A549 treated with dexamethasone at 1 μM for 4 hours (cell line): Measurements from ENCODE around the gene LY6G6C. TPM values are rescaled to one million over a fixed set of nuclear protein-coding genes. Genes with fewer than 3 reads are reported as not detected.

ENCODE experiments used
- total RNA-seq: library from RNA; stranded (reverse); fragments of 200-300 nt; extraction: Qiagen RNA extraction; gene quantifications from 5 replicates; pipeline ENCODE4 v1.2.3, GENCODE V29; 2022

LY6G6C gene, protein sequence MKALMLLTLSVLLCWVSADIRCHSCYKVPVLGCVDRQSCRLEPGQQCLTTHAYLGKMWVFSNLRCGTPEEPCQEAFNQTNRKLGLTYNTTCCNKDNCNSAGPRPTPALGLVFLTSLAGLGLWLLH
- total RNA-seq: 0.08 to 0.12 TPM in 2 of 5 replicates, not detected in the others

DNA sequence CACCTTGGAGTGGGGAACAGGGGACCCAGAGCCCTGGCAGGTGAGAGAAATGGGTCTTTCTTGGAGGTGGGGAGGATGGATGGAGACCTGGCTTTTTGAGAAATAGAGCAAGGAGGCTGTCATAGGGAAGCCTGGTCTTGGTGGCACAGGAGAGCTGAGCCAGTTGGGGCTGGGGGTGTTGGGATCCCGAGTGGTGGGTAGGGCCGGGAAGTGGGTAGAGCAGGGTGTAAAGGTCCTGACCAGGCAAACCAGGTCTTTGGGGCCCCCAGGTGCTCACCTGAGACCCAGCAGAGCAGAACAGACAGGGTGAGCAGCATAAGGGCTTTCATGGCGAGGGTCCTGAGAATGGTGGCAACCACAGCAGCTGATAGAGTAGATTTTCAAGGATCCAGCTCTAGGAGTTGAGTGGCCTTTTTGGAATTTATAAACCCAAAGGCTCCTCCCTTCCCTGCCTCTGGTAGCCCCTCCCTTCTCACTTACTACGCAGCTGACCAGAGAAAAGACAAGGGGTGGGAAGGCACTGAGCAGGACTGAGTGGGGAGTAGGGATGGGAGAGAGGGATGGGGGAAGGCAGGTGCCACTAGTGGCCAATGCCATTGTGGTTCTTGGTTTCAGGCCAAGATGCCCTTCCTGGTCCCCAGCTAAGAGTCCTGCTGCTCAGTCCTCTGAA, at the start of gene LY6G6C:
LY6G6C (minus strand) TSS at position 396 of the 670 bp plus-strand sequence; CDS start at position 329, 67 bp downstream.

GRCh38 chr6:31762356-31762755, 40.8 kb upstream of the LY6G6C start, which contains the start of gene SAPCD1:
Gene SAPCD1, plus strand, starts transcription at chr6:31762656. Its CDS starts 399 bp downstream, at chr6:31763055.

GRCh38 chr6:31739639-31740396, 18.3 kb upstream of the LY6G6C start, which contains the start of gene MSH5:
Gene MSH5, plus strand, starts transcription at chr6:31740005. Its CDS starts 462 bp downstream, at chr6:31740467.

GRCh38 chr6:31736021-31736767, 14.6 kb upstream of the LY6G6C start, which contains the start of gene CLIC1:
Gene CLIC1, minus strand, starts transcription at chr6:31736530. Its CDS starts 230 bp downstream, at chr6:31736300.

GRCh38 chr6:31728767-31729514, 7.4 kb upstream of the LY6G6C start, which contains the start of gene DDAH2:
Gene DDAH2, minus strand, starts transcription at chr6:31729299. Its CDS starts 138 bp downstream, at chr6:31729161.

GRCh38 chr6:31723245-31723979, 1.9 kb upstream of the LY6G6C start, which contains the start of gene MPIG6B:
Gene MPIG6B, plus strand, starts transcription at chr6:31723373. Its CDS starts 11 bp downstream, at chr6:31723384.

GRCh38 chr6:31715022-31715958, 6.3 kb downstream of the LY6G6C start, which contains the start of gene LY6G6D:
Gene LY6G6D, plus strand, starts transcription at chr6:31715348. Its CDS starts 8 bp downstream, at chr6:31715356.

DNA sequence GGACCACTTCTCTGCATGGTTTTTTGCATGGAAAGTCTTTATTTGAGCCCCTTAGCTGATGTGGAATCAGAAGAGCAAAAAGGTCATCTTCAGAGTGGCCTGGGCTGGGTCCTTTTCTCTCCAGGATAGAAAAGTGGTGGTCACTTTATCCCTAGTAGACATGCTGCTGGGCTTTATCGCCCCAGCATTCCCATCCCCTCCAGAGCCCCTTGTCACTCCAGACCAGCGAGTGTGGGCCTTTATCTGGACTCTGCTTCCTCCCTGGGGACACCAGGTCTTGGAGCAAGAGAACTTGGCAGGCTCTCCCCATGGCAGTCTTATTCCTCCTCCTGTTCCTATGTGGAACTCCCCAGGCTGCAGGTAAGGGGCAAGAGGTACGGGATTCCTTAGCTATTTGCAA, 14.9 kb downstream of the LY6G6C start, which contains the start of gene LY6G6F:
LY6G6F (plus strand) TSS at position 268 of the 400 bp plus-strand sequence; CDS start at position 309, 41 bp downstream.

DNA sequence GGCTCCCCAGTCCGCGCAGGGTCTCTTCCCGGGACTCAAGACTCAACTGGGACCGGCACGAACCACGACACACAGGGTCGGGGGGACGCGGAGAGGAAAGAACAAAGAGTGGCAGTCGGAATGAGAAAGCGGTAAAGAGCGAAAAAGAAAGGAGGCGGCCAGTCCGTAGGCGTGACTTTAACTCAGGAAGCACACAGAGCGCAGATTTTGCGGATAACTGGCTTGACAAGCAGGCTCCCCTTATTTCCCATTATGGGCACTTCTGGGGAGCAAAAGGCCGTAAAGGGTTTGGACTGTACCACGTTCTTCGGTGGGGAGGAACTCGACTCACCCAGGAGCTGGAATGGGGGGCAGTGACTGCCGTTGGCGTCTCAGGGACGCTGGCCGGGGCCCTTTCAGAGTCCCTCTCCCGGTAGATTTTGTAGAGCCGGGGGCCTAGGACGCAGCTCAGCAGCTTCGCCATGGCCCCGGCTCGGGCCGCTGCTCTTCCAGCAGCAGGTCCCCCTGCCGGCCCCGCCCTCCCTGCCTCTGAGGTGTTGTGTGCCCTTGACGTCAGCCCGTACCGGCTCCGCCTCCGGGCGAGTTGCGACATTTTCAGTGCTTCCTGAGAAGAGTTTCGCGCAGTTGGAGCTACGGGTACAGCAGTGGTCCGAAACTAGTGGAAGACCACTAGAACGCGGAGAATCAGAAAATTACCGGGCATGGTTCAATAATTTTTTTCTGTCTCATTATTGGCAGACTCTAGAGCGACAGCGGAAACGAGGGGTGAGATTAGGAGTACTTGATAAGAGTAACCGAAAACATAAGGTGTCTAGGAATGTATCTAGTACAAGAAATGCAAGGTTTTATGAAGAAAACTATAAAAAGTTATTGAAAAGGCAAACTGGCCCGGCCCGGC, 18.5 kb downstream of the LY6G6C start, which contains the start of gene ABHD16A:
ABHD16A (minus strand) TSS at position 506 of the 898 bp plus-strand sequence; CDS start at position 463, 43 bp downstream.

GRCh38 chr6:31680226-31681134, 41.1 kb downstream of the LY6G6C start, which contains the start of gene LY6G5C:
Gene LY6G5C, minus strand, starts transcription at chr6:31681067. Its CDS starts 694 bp downstream, at chr6:31680373.

DNA sequence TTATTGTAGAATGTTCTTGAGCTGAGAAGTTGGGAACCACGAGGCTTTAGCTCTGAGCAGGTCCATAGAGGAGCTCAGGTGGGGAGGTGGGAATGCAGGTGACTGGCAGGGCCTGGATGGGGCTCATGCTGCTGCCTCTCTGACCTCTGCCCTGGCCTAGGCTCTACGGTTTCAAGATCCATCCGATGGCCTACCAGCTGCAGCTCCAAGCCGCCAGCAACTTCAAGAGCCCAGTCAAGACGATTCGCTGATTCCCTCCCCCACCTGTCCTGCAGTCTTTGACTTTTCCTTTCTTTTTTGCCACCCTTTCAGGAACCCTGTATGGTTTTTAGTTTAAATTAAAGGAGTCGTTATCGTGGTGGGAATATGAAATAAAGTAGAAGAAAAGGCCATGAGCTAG, 51.9 kb downstream of the LY6G6C start, which contains the start of gene LY6G5B:
LY6G5B (plus strand) TSS at position 301 of the 400 bp plus-strand sequence. CDS start 975 bp downstream, outside the sequence.

Other genes starting within 250 kb of the LY6G6C start
- gene MICB, start 223.6 kb downstream of the LY6G6C start, total RNA-seq: 5.3 to 7.8 TPM (median 7.0 TPM) in 5 replicates
- gene MCCD1, start 192.8 kb downstream of the LY6G6C start, total RNA-seq: not detected in 5 replicates
- 267 to 386 TPM (median 346 TPM) in 5 replicates for gene DDX39B, start 179.7 kb downstream of the LY6G6C start, total RNA-seq
- 0.42 to 0.88 TPM (median 0.78 TPM) in 5 replicates for gene ATP6V1G2, start 175.1 kb downstream of the LY6G6C start, total RNA-seq
- 8.9 to 13.0 TPM (median 12.2 TPM) in 5 replicates for gene NFKBIL1, start 174.1 kb downstream of the LY6G6C start, total RNA-seq
- 0.06 to 0.21 TPM (median 0.12 TPM) in 4 of 5 replicates, not detected in the other for gene LTA, start 149.5 kb downstream of the LY6G6C start, total RNA-seq
- gene TNF, start 146.2 kb downstream of the LY6G6C start, total RNA-seq: 0.06 TPM in 1 of 5 replicates, not detected in the others
- gene LTB, start 139.3 kb downstream of the LY6G6C start, total RNA-seq: 0.20 to 0.46 TPM (median 0.32 TPM) in 5 replicates
- gene LST1, start 135.5 kb downstream of the LY6G6C start, total RNA-seq: 0.11 TPM in 1 of 5 replicates, not detected in the others
- gene NCR3, start 128.7 kb downstream of the LY6G6C start, total RNA-seq: not detected in 5 replicates
- not detected in 5 replicates for gene AIF1, start 106.5 kb downstream of the LY6G6C start, total RNA-seq
- gene PRRC2A, start 101.0 kb downstream of the LY6G6C start, total RNA-seq: 60.5 to 88.7 TPM (median 87.7 TPM) in 5 replicates
- gene BAG6, start 69.1 kb downstream of the LY6G6C start, total RNA-seq: 106 to 143 TPM (median 140 TPM) in 5 replicates
- 2.7 to 3.8 TPM (median 3.3 TPM) in 5 replicates for gene APOM, start 65.9 kb downstream of the LY6G6C start, total RNA-seq
- 11.3 to 13.3 TPM (median 12.8 TPM) in 5 replicates for gene C6orf47, start 61.0 kb downstream of the LY6G6C start, total RNA-seq
- gene GPANK1, start 56.7 kb downstream of the LY6G6C start, total RNA-seq: 8.9 to 12.1 TPM (median 11.6 TPM) in 5 replicates
- 165 to 180 TPM (median 171 TPM) in 5 replicates for gene CSNK2B, start 55.7 kb downstream of the LY6G6C start, total RNA-seq
- gene LY6G5B, start 51.8 kb downstream of the LY6G6C start, total RNA-seq: 2.7 to 4.4 TPM (median 4.0 TPM) in 5 replicates
- 0.82 to 1.8 TPM (median 1.4 TPM) in 5 replicates for gene LY6G5C, start 40.7 kb downstream of the LY6G6C start, total RNA-seq
- gene ABHD16A, start 18.4 kb downstream of the LY6G6C start, total RNA-seq: 13.2 to 16.4 TPM (median 15.7 TPM) in 5 replicates
- gene LY6G6F, start 14.9 kb downstream of the LY6G6C start, total RNA-seq: not detected in 5 replicates
- gene LY6G6D, start 6.4 kb downstream of the LY6G6C start, total RNA-seq: not detected in 5 replicates
- gene MPIG6B, start 1.6 kb upstream of the LY6G6C start, total RNA-seq: not detected in 5 replicates
- 24.9 to 30.6 TPM (median 28.7 TPM) in 5 replicates for gene DDAH2, start 7.6 kb upstream of the LY6G6C start, total RNA-seq
- 438 to 455 TPM (median 449 TPM) in 5 replicates for gene CLIC1, start 14.8 kb upstream of the LY6G6C start, total RNA-seq
- gene MSH5, start 18.3 kb upstream of the LY6G6C start, total RNA-seq: 8.4 to 14.3 TPM (median 14.1 TPM) in 5 replicates
- 2.1 to 3.7 TPM (median 3.5 TPM) in 5 replicates for gene SAPCD1, start 40.9 kb upstream of the LY6G6C start, total RNA-seq
- 0.94 to 1.9 TPM (median 1.7 TPM) in 5 replicates for gene VWA7, start 55.6 kb upstream of the LY6G6C start, total RNA-seq
- gene VARS1, start 74.0 kb upstream of the LY6G6C start, total RNA-seq: 39.7 to 58.5 TPM (median 57.1 TPM) in 5 replicates
- 47.5 to 56.4 TPM (median 52.4 TPM) in 5 replicates for gene LSM2, start 85.2 kb upstream of the LY6G6C start, total RNA-seq
- gene HSPA1L, start 93.5 kb upstream of the LY6G6C start, total RNA-seq: 1.1 to 1.8 TPM (median 1.7 TPM) in 5 replicates
- 104 to 243 TPM (median 196 TPM) in 5 replicates for gene HSPA1A, start 93.8 kb upstream of the LY6G6C start, total RNA-seq
- 73.0 to 177 TPM (median 144 TPM) in 5 replicates for gene HSPA1B, start 106.0 kb upstream of the LY6G6C start, total RNA-seq
- 22.0 to 34.1 TPM (median 28.7 TPM) in 5 replicates for gene NEU1, start 141.1 kb upstream of the LY6G6C start, total RNA-seq
- gene SLC44A4, start 157.3 kb upstream of the LY6G6C start, total RNA-seq: 0.04 to 0.06 TPM in 2 of 5 replicates, not detected in the others
- gene EHMT2, start 176.0 kb upstream of the LY6G6C start, total RNA-seq: 18.2 to 30.9 TPM (median 28.3 TPM) in 5 replicates
- 2.9 to 4.4 TPM (median 3.9 TPM) in 5 replicates for gene ZBTB12, start 180.3 kb upstream of the LY6G6C start, total RNA-seq
- gene C2, start 206.0 kb upstream of the LY6G6C start, total RNA-seq: 0.27 to 0.40 TPM (median 0.30 TPM) in 5 replicates
- gene CFB, start 224.3 kb upstream of the LY6G6C start, total RNA-seq: 1.4 to 2.1 TPM (median 1.6 TPM) in 5 replicates
- gene NELFE, start 237.2 kb upstream of the LY6G6C start, total RNA-seq: 81.5 to 99.5 TPM (median 85.1 TPM) in 5 replicates
- gene SKIC2, start 237.4 kb upstream of the LY6G6C start, total RNA-seq: 17.5 to 26.7 TPM (median 23.7 TPM) in 5 replicates